22Rv1 (cell line): ENCODE data around the gene TGFBI.

Experiments
- ZFX ChIP-seq: fragments of 450-650 bp; IDR thresholded peaks from 2 replicates; pipeline ENCODE4 v1.6.1; 2017; ENCODE audit warnings: antibody characterized with exemption, borderline replicate concordance
- TF ChIP-seq, protein P1 (sequence below): fragments of 450-650 bp; IDR thresholded peaks from 2 replicates; pipeline ENCODE4 v1.5.1; 2017; ENCODE audit warnings: mild to moderate bottlenecking

- TF ChIP-seq, protein P1, sequence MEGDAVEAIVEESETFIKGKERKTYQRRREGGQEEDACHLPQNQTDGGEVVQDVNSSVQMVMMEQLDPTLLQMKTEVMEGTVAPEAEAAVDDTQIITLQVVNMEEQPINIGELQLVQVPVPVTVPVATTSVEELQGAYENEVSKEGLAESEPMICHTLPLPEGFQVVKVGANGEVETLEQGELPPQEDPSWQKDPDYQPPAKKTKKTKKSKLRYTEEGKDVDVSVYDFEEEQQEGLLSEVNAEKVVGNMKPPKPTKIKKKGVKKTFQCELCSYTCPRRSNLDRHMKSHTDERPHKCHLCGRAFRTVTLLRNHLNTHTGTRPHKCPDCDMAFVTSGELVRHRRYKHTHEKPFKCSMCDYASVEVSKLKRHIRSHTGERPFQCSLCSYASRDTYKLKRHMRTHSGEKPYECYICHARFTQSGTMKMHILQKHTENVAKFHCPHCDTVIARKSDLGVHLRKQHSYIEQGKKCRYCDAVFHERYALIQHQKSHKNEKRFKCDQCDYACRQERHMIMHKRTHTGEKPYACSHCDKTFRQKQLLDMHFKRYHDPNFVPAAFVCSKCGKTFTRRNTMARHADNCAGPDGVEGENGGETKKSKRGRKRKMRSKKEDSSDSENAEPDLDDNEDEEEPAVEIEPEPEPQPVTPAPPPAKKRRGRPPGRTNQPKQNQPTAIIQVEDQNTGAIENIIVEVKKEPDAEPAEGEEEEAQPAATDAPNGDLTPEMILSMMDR = no peak
- no peak for TF ChIP-seq ZFX
Observed at GRCh38 chr5:135997673-135998335, 31.0 kb upstream of the TGFBI start.
